Stimulated activated CD4-positive, alpha-beta T cell treated with anti-CD3 and anti-CD28 coated beads, Interleukin-4, amount 100 ng/mL, for 1 hour (primary cell): Measurements from ENCODE around the gene ANKRD28.
"Not testable (repeated sequence)": the region's sequence is repeated elsewhere in the genome, so short reads cannot be mapped to it uniquely, and the experiment has no call there.

Experiments used
- DNase-seq: peaks from one replicate; pipeline ENCODE4 v3.0.0-alpha.2; 2020

The ANKRD28 gene

GRCh38 chr3:15797642-15798303, at the start of gene ANKRD28:
Gene ANKRD28 (minus strand): TSS chr3:15797979. CDS start chr3:15796521, 1,458 bp downstream.
- no peak for DNase-seq

- no peak for DNase-seq
Measured at GRCh38 chr3:15847239-15847638, 49.5 kb upstream of the ANKRD28 start.

- DNase-seq: no peak
Measured at GRCh38 chr3:15846606-15847005, 48.8 kb upstream of the ANKRD28 start.

- no peak for DNase-seq
Measured at GRCh38 chr3:15845475-15845874, 47.7 kb upstream of the ANKRD28 start.

GRCh38 chr3:15844889-15845288, 47.1 kb upstream of the ANKRD28 start:
- DNase-seq: no peak

GRCh38 chr3:15841091-15841973, 43.6 kb upstream of the ANKRD28 start:
- DNase-seq: not testable (repeated sequence)

GRCh38 chr3:15839568-15839967, 41.8 kb upstream of the ANKRD28 start:
- no peak for DNase-seq

GRCh38 chr3:15831927-15832326, 34.1 kb upstream of the ANKRD28 start:
- DNase-seq: no peak

- DNase-seq: no peak
Measured at GRCh38 chr3:15825016-15825415, 27.2 kb upstream of the ANKRD28 start.

- DNase-seq: no peak
Measured at GRCh38 chr3:15823092-15823491, 25.3 kb upstream of the ANKRD28 start.

- no peak for DNase-seq
Measured at GRCh38 chr3:15822281-15822680, 24.5 kb upstream of the ANKRD28 start.

- DNase-seq: no peak
Measured at GRCh38 chr3:15820911-15821310, 23.1 kb upstream of the ANKRD28 start.

- DNase-seq: no peak
Measured at GRCh38 chr3:15819576-15819975, 21.8 kb upstream of the ANKRD28 start.

- DNase-seq: no peak
Measured at GRCh38 chr3:15819043-15819442, 21.3 kb upstream of the ANKRD28 start.

GRCh38 chr3:15815696-15816095, 17.9 kb upstream of the ANKRD28 start:
- DNase-seq: no peak

GRCh38 chr3:15813079-15813478, 15.3 kb upstream of the ANKRD28 start:
- not testable (repeated sequence) for DNase-seq

- no peak for DNase-seq
Measured at GRCh38 chr3:15812183-15812582, 14.4 kb upstream of the ANKRD28 start.

GRCh38 chr3:15810702-15811101, 12.9 kb upstream of the ANKRD28 start:
- no peak for DNase-seq

- DNase-seq: no peak
Measured at GRCh38 chr3:15809313-15809712, 11.5 kb upstream of the ANKRD28 start.

GRCh38 chr3:15808679-15809310, 11.0 kb upstream of the ANKRD28 start:
- no peak for DNase-seq

- no peak for DNase-seq
Measured at GRCh38 chr3:15805756-15806266, 8.0 kb upstream of the ANKRD28 start.

- DNase-seq: no peak
Measured at GRCh38 chr3:15804553-15805095, 6.8 kb upstream of the ANKRD28 start.

GRCh38 chr3:15803921-15804320, 6.1 kb upstream of the ANKRD28 start:
- DNase-seq: no peak
